Neural crest cell (in vitro differentiated cells): ENCODE measurements around the gene KRT15. TPM values are rescaled to one million over a fixed set of nuclear protein-coding genes. Genes with fewer than 3 reads are reported as not detected.

Experiments used
- DNase-seq: peaks from one replicate; pipeline ENCODE4 v3.0.0; 2021; ENCODE audit warnings: low read depth, mixed read lengths, low spot score
- H3K27ac Mint-ChIP-seq: one replicate; pipeline ENCODE4 v1.8.0; 2021; ENCODE audit warnings: mild to moderate bottlenecking, mixed read lengths; ENCODE audit not compliant: unreplicated experiment
- H3K27me3 Mint-ChIP-seq: 2 replicates; pipeline ENCODE4 v1.8.0; 2021; ENCODE audit warnings: low read depth, mild to moderate bottlenecking, mixed read lengths
- H3K36me3 Mint-ChIP-seq: 2 replicates; pipeline ENCODE4 v1.8.0; 2021; ENCODE audit warnings: low read depth, mild to moderate bottlenecking, mixed read lengths
- H3K4me1 Mint-ChIP-seq: 2 replicates; pipeline ENCODE4 v1.8.0; 2021; ENCODE audit warnings: mixed read lengths
- H3K4me3 Mint-ChIP-seq: one replicate; pipeline ENCODE4 v1.8.0; 2021; ENCODE audit warnings: mild to moderate bottlenecking, mixed read lengths
- H3K9me3 Mint-ChIP-seq: 2 replicates; pipeline ENCODE4 v1.8.0; 2021; ENCODE audit warnings: mixed read lengths
- total RNA-seq: library from RNA; stranded (reverse); gene quantifications from 2 replicates; pipeline ENCODE4 v1.2.1, GENCODE V29; 2021
- TF ChIP-seq, protein P1 (sequence below): fragments of 200-600 bp; sonication (generic); conservative IDR thresholded peaks from 2 replicates; pipeline ENCODE4 v1.5.0; 2021; ENCODE audit warnings: antibody characterized with exemption, mild to moderate bottlenecking

KRT15 gene
- total RNA-seq, 1 donor from 2014 or later, result not detected

DNA sequence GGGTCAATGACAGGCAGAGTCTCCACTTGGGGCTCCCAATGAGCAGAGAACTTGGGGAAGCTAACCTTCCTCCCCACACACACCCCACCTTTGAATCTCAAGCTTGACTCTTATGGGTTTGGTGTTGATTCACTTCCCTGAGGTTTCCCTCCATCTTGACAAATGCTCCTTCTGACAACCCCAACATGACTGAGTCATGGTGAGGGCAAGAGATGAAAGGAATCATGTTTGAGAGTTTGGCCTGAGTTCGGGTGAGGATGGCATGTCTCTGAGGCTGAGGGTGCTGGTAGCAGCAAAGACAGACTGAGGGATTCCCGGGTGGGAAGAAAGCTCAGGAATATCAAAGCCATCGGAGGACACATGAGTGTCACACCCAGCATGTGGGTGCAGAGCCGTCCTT lies 34.5 kb upstream of the KRT15 start:
- Mint-ChIP-seq H3K4me1 (peaks cover 17% of the 10 kb centered on the region), H3K36me3 (no peaks in the 10 kb centered on the region), H3K27ac (no peak overlapping the region), H3K9me3 (no peaks in the 10 kb centered on the region), H3K27me3 (peaks cover 9% of the 10 kb centered on the region), H3K4me3 (no peak overlapping the region)
- TF ChIP-seq, protein P1, sequence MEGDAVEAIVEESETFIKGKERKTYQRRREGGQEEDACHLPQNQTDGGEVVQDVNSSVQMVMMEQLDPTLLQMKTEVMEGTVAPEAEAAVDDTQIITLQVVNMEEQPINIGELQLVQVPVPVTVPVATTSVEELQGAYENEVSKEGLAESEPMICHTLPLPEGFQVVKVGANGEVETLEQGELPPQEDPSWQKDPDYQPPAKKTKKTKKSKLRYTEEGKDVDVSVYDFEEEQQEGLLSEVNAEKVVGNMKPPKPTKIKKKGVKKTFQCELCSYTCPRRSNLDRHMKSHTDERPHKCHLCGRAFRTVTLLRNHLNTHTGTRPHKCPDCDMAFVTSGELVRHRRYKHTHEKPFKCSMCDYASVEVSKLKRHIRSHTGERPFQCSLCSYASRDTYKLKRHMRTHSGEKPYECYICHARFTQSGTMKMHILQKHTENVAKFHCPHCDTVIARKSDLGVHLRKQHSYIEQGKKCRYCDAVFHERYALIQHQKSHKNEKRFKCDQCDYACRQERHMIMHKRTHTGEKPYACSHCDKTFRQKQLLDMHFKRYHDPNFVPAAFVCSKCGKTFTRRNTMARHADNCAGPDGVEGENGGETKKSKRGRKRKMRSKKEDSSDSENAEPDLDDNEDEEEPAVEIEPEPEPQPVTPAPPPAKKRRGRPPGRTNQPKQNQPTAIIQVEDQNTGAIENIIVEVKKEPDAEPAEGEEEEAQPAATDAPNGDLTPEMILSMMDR, result no peak
- DNase-seq, result no peak

DNA sequence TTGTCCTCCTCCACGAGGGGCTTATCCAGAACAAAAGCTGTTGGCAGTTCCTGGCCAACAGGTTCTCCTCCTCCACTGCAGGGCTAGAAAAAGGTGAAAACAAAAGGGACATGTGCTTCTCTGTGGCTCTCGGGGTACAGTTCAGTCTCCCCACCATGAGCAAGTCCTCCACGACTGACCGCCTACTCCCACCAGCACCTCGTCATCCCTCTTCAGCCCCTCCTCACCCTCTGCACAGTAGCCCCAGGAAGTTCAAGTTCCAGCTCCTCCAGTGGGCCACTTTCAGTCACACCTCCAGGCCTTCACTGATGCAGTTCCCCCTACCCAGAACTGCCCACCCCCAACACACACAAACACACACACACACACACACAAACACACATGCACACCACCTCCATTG lies 33.8 kb upstream of the KRT15 start:
- Mint-ChIP-seq H3K27me3 (peaks cover 1% of the 10 kb centered on the region), H3K27ac (no peak overlapping the region), H3K4me3 (no peak overlapping the region), H3K9me3 (no peaks in the 10 kb centered on the region), H3K4me1 (peaks cover 22% of the 10 kb centered on the region), H3K36me3 (no peaks in the 10 kb centered on the region)
- TF ChIP-seq, protein P1, result no peak
- no peak for DNase-seq

DNA sequence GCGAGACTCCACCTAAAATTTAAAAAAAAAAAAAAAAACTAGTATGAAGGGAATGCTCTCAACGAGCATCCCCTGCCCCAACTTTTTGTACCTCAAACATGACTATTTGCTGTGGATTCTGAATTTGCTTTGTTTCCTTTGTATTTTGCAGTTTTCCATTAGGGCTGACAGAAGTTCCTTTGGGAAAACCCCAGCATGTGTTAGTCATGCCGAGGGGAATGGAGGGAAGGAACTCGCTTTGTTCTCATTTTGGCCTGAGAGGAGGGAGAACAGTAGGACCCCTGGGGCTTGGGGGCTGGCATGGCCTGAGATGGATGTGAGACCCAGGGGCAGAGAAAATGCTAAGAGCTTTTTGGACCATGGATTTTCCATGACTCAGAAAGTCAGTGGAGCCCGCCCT lies 32.7 kb upstream of the KRT15 start:
- H3K4me1 Mint-ChIP-seq, result peaks cover 28% of the 10 kb centered on the region
- H3K9me3 Mint-ChIP-seq, result peaks cover 3% of the 10 kb centered on the region
- no peak overlapping the region for H3K27ac Mint-ChIP-seq
- TF ChIP-seq, protein P1, result no peak
- no peak for DNase-seq
- H3K27me3 Mint-ChIP-seq, result no peaks in the 10 kb centered on the region
- H3K4me3 Mint-ChIP-seq, result no peak overlapping the region
- H3K36me3 Mint-ChIP-seq, result no peaks in the 10 kb centered on the region

DNA sequence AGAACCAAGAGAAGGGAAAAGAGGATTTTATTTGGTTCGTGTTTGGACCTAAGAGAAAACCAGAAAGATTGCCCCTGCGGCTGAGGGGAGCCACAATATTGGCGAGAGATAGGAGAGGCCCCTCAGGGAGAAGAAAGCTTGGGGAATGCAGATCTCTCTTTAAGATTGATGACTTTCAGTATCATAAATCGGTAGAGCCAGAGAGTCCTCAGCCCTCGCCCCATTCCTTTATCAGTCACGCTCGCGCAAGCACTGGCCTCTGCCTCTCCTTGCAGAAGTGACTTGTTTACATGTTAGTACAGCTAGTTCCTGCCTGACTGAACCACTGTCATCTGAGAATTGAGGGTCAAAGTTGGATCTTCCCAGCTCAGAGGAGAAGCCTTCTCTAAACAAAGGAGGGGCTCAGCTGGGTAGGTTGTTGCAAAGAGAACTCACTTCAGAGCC lies 30.9 kb upstream of the KRT15 start:
- H3K27ac Mint-ChIP-seq, result no peak overlapping the region
- peaks cover 3% of the 10 kb centered on the region for H3K9me3 Mint-ChIP-seq
- no peaks in the 10 kb centered on the region for H3K36me3 Mint-ChIP-seq
- no peaks in the 10 kb centered on the region for H3K27me3 Mint-ChIP-seq
- no peak for DNase-seq
- TF ChIP-seq, protein P1, result no peak
- no peak overlapping the region for H3K4me3 Mint-ChIP-seq
- peaks cover 31% of the 10 kb centered on the region for H3K4me1 Mint-ChIP-seq

DNA sequence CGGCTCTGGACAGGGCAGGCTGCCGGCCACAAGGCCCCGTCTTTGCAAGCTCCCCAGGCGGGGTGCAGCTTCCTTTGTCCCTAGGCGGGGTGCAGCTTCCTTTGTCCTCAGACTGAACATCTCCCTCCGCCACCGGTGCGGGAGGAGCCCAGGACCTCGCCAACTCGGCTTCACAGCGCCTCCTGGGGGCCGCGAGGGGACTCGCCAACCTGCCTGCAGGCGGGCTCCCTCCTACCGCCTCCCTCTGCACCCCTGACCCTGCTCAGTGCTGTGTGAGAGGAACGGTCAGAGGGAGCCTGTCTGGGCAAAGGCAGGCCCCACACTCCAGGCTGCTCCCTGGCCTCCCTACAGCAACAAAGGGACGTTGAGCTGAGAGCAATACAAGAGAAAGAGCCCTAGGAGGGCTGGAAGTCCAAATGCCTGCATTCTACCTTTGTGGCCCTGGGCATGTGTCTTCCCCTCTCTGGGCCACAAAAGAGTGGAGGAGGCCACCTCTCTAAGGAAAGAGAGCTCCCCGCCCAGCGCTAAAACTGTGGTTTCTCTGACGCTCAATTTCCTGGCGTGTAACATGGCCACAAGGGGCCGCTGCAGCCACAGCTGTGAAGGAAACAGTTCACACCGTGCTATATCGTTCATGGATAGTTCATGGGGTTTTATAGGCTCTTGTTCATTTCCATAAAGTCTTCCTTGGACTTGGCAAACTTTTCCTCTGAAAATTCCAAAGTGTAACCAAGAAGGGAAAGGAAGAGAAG lies 30.3 kb upstream of the KRT15 start:
- Mint-ChIP-seq H3K27ac (peak overlapping the region; percentile 86), H3K36me3 (no peaks in the 10 kb centered on the region), H3K4me3 (peak overlapping the region; percentile 14), H3K4me1 (peaks cover 36% of the 10 kb centered on the region), H3K27me3 (no peaks in the 10 kb centered on the region), H3K9me3 (peaks cover 3% of the 10 kb centered on the region)
- DNase-seq, result peak; percentile 90
- TF ChIP-seq, protein P1, result peak; percentile 98
